GM18861 (cell line): ENCODE data around the gene MBP.

Experiments used
- ATAC-seq: cut with Tn5 transposase; IDR thresholded peaks from one replicate; pipeline ENCODE4 v1.9.1; 2021; ENCODE audit not compliant: unreplicated experiment

Gene MBP

GRCh38 chr18:77132369-77133050 lies at the start of gene MBP:
TSS of gene MBP (minus strand) at chr18:77132783. CDS start at chr18:77105261, 27,522 bp downstream.
- peak; percentile 32 for ATAC-seq

DNA sequence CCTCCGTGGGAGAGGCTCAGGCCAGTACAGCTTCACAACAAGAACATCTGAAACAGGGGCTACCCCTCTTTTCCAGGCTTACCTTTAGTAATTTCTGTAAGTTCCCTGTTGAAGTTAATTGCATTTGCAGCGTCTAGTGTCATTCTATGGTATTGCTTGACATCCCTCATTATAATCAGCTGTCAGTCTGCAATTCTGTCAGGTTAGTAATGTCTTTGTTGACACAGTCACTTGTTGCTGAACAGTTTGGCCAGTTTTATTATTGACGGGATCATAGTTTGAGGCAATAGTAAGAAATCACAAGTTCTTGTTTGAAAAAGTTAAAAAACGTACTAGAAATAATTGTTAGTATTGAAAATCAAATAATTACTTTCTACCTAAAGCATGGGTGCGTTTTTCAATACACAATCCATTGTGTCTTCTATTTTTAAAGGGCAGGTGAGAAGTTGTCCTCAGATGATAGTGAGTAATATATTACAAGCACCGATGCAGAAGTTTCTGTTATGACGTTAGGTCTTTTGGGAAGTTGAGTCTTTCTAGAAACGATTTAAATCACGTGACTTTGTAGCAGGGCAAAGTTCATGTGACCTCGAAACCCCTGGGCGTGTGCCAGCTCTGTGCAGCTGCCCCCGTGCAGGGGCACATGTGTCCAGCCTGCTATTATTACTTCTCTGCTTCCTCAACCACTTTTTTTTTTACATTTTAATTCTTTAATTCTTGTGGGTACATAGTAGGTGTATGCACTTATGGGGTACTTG lies 49.5 kb upstream of the MBP start:
- no peak for ATAC-seq

- ATAC-seq, result no peak
These were observed 46.0 kb upstream of the MBP start for GRCh38 chr18:77178559-77178958.

GRCh38 chr18:77177009-77177408 lies 44.4 kb upstream of the MBP start:
- no peak for ATAC-seq

GRCh38 chr18:77173275-77174030 lies 40.9 kb upstream of the MBP start:
- ATAC-seq, result no peak

GRCh38 chr18:77170890-77171410 lies 38.4 kb upstream of the MBP start:
- no peak for ATAC-seq

GRCh38 chr18:77168811-77169311 lies 36.3 kb upstream of the MBP start:
- no peak for ATAC-seq

DNA sequence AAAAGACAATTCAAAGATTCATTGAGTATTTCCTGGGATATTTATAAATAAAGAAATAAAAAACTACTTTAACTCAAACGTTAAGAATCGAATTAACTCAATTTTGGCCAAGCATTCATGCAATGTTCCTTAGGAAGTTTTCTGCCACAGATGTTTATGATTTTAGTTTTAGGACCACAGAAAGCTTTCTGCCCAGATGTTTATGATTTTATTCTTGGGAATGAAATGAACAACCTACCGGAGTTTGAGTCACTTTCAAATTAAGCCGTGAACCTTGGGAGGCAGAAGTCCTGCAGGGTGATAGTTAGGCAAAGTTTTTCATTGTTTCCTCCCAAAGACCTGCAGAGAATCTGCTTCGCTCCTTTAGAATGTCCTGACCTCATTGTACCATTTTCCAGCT lies 34.7 kb upstream of the MBP start:
- ATAC-seq, result no peak

- ATAC-seq, result no peak
These were observed 33.9 kb upstream of the MBP start for GRCh38 chr18:77166523-77166922.

GRCh38 chr18:77165503-77166188 lies 33.1 kb upstream of the MBP start:
- no peak for ATAC-seq

- ATAC-seq, result no peak
These were observed 32.3 kb upstream of the MBP start for GRCh38 chr18:77164763-77165485.

GRCh38 chr18:77164026-77164425 lies 31.4 kb upstream of the MBP start:
- ATAC-seq, result no peak

DNA sequence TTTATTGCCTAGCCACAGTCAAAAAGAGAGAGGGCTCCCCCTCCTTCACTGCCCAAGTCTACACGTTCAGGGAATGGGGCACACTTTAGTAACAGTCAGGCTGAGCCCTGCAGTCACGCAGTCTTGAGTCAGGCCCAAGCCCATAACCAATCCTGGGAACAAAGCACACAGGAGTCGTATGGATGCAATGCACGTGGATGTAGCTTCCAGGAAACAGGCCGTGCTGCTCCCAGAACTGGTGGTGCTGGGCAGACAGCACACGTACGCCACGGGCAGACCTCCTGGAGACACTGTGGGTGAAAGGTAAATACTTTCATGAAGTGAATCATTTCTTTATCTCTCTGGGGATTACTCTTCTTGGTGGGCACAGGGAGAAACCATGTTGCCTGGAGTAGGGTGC lies 30.0 kb upstream of the MBP start:
- no peak for ATAC-seq

- ATAC-seq, result no peak
These were observed 29.4 kb upstream of the MBP start for GRCh38 chr18:77161961-77162360.

DNA sequence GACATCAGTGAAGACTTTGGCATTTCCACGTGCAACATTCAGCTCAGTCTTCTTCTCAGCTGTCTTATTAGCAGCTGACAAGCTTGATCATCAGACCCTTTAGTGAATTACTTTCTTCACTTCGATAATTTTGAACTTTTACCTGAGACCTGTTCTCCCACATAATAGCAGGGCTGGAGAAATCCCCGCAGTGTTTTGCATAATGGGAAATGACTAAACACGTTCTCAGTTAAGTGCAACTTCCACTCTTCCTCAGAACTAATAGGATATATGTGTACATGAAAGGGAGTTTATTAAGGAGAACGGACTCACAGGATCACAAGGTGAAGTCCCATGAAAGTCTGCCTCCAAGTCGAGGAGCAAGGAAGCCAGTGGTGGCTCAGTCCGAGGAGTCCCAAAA lies 28.8 kb upstream of the MBP start:
- no peak for ATAC-seq

GRCh38 chr18:77160515-77160914 lies 27.9 kb upstream of the MBP start:
- no peak for ATAC-seq

GRCh38 chr18:77157312-77157711 lies 24.7 kb upstream of the MBP start:
- peak; percentile 52 for ATAC-seq

- ATAC-seq, result no peak
These were observed 22.4 kb upstream of the MBP start for GRCh38 chr18:77155031-77155430.

GRCh38 chr18:77153404-77153803 lies 20.8 kb upstream of the MBP start:
- ATAC-seq, result no peak
